K562 (cell line): ENCODE measurements around the gene KRT71. TPM values are rescaled to one million over a fixed set of nuclear protein-coding genes. Genes with fewer than 3 reads are reported as not detected.

Source experiments
- ATAC-seq: fragments of 200-7000 bp; cut with Tn5 transposase; 3 replicates; pipeline ENCODE4 v1.9.1; 2020; ENCODE audit warnings: moderate library complexity
- BruUV-seq: library from RNA; stranded (reverse); fragments of 400-500 nt; replicated peaks from 2 replicates; lab custom pipeline; 2021; lab: Mats Ljungman, UMichigan
- CTCF ChIA-PET: fragments of 300-600 bp; formaldehyde crosslinking; extraction: SDS; loops from one replicate; lab custom pipeline; 2021; ENCODE audit warnings: low intra/inter-chr PET ratio; lab: Yijun Ruan, JAX
- POLR2A ChIA-PET: fragments of 300-600, 350-650 bp; sonication (Branson Sonifier 250); formaldehyde crosslinking; extraction: SDS; loops from one replicate; lab custom pipeline; 2021; ENCODE audit warnings: antibody characterized with exemption, inconsistent platforms; lab: Yijun Ruan, JAX
- DNase-seq, 4 experiments: peaks; one replicate each; pipeline versions ENCODE4 v3.0.0 to v3.0.0-alpha.2; 2011 to 2018; ENCODE audit warnings: low spot score in 3 of 4, mixed read lengths in 3 of 4; ENCODE audit errors: extremely low read depth in 1 of 4
- FAIRE-seq: peaks from 2 replicates; lab custom pipeline; 2011; peaks lifted over from hg19 to GRCh38; lab: Jason Lieb, UNC
- H2AFZ ChIP-seq: 2 replicates; pipeline ENCODE4 v1.6.0; 2011; ENCODE audit warnings: low read depth, low read length, control low read depth, inconsistent platforms
- H3K27ac ChIP-seq: fragments of 200-600 bp; 3 replicates; pipeline ENCODE4 v1.8.0; 2011; ENCODE audit warnings: low read depth, mild to moderate bottlenecking, control low read depth, inconsistent platforms, low read length, moderate library complexity, mixed read lengths; ENCODE audit errors: extremely low read depth
- H3K27me3 ChIP-seq, 2 experiments: fragments of 300-600 bp in 1 of 2; 2 replicates in 1 of 2; 3 replicates in 1 of 2; pipeline versions ENCODE4 v1.6.0 to v1.8.0; 2011; ENCODE audit warnings: inconsistent platforms in 2 of 2, low read length in 2 of 2, mild to moderate bottlenecking in 1 of 2, mixed read lengths in 1 of 2, moderate library complexity in 1 of 2; ENCODE audit not compliant: control insufficient read depth in 2 of 2, insufficient read depth in 2 of 2
- H3K36me3 ChIP-seq: fragments of 300-600 bp; 3 replicates; pipeline ENCODE4 v1.8.0; 2011; ENCODE audit warnings: mild to moderate bottlenecking, low read length, inconsistent platforms; ENCODE audit not compliant: control insufficient read depth, insufficient read depth
- H3K4me1 ChIP-seq, 2 experiments: fragments of 200-600 bp in 1 of 2; replicated peaks in 1 of 2; 2 replicates in 1 of 2; 3 replicates in 1 of 2; pipeline versions ENCODE4 v1.5.1 to v1.8.0; 2011; ENCODE audit warnings: inconsistent platforms in 2 of 2, low read length in 2 of 2, mild to moderate bottlenecking in 1 of 2, mixed read lengths in 1 of 2, moderate library complexity in 1 of 2; ENCODE audit not compliant: control insufficient read depth in 2 of 2, insufficient read depth in 2 of 2
- H3K4me2 ChIP-seq: 2 replicates; pipeline ENCODE4 v1.6.1; 2011; ENCODE audit warnings: low read length, control low read depth, inconsistent platforms, mixed read lengths; ENCODE audit not compliant: insufficient read depth
- H3K4me3 ChIP-seq: fragments of 200-600 bp; sonication (generic), shearing (Covaris generic); 2 replicates; pipeline ENCODE4 v1.5.1; 2016; ENCODE audit warnings: control low read depth, inconsistent platforms
- H3K79me2 ChIP-seq: fragments of 200-600 bp; 3 replicates; pipeline ENCODE4 v1.8.0; 2011; ENCODE audit warnings: low read length, inconsistent platforms; ENCODE audit not compliant: control insufficient read depth, insufficient read depth
- H3K9ac ChIP-seq, 2 experiments: 2 replicates each; pipeline versions ENCODE4 v1.6.0 to v1.6.1; 2011; ENCODE audit warnings: low read depth in 2 of 2, low read length in 2 of 2, control low read depth in 1 of 2, inconsistent platforms in 1 of 2, mild to moderate bottlenecking in 1 of 2, mixed read lengths in 1 of 2; ENCODE audit not compliant: insufficient read depth in 1 of 2
- H3K9me1 ChIP-seq: one replicate; pipeline ENCODE4 v1.6.0; 2011; ENCODE audit warnings: inconsistent platforms, mild to moderate bottlenecking, low read length, moderate library complexity; ENCODE audit not compliant: control insufficient read depth, insufficient read depth
- H3K9me3 ChIP-seq: replicated peaks from 2 replicates; pipeline ENCODE4 v1.5.1; 2011; ENCODE audit warnings: low read depth, low read length, inconsistent platforms; ENCODE audit not compliant: control insufficient read depth, insufficient read depth
- H4K20me1 ChIP-seq: replicated peaks from 2 replicates; pipeline ENCODE4 v1.6.1; 2011; ENCODE audit warnings: low read length, inconsistent platforms, mixed read lengths; ENCODE audit not compliant: control insufficient read depth, insufficient read depth
- ASH1L ChIP-seq: fragments of 450-650 bp; IDR thresholded peaks from 2 replicates; pipeline ENCODE4 v1.6.1; 2018; ENCODE audit warnings: borderline replicate concordance, mild to moderate bottlenecking, low read depth; ENCODE audit not compliant: partially characterized antibody
- BDP1 ChIP-seq: IDR thresholded peaks from 3 replicates; pipeline ENCODE4 v1.6.1; 2011; ENCODE audit not compliant: insufficient read length, insufficient read depth
- CBX3 ChIP-seq, 2 experiments: IDR thresholded peaks; 1 replicate in 1 of 2; 2 replicates in 1 of 2; pipeline ENCODE4 v1.6.1; 2012; ENCODE audit warnings: inconsistent platforms in 2 of 2, low read length in 2 of 2, borderline replicate concordance in 1 of 2, control low read depth in 1 of 2
- E2F4 ChIP-seq: sonication (generic); formaldehyde crosslinking; IDR thresholded peaks from 2 replicates; pipeline ENCODE4 v1.8.0; 2022; ENCODE audit warnings: mild to moderate bottlenecking, low read depth, missing genetic modification reagents
- GABPA ChIP-seq: fragments of 200-800 bp; sonication (Bioruptor generic); conservative IDR thresholded peaks from 2 replicates; pipeline ENCODE4 v1.6.1; 2016; ENCODE audit warnings: low read depth, missing genetic modification characterization, missing compliant biosample characterization
- GABPB1 ChIP-seq: sonication (generic); formaldehyde crosslinking; IDR thresholded peaks from 2 replicates; pipeline ENCODE4 v1.8.0; 2022; ENCODE audit warnings: mild to moderate bottlenecking, missing genetic modification reagents
- GTF2E2 ChIP-seq: fragments of 200-800 bp; sonication (Bioruptor generic); IDR thresholded peaks from 2 replicates; pipeline ENCODE4 v1.6.1; 2016; ENCODE audit warnings: missing genetic modification characterization, missing compliant biosample characterization
- NBN ChIP-seq: fragments of 450-650 bp; IDR thresholded peaks from 2 replicates; pipeline ENCODE4 v1.6.1; 2016; ENCODE audit warnings: low read depth, mild to moderate bottlenecking
- NEUROD1 ChIP-seq: fragments of 150-350 bp; IDR thresholded peaks from 2 replicates; pipeline ENCODE4 v1.6.1; 2014; ENCODE audit warnings: borderline replicate concordance, low read length, low read depth; ENCODE audit not compliant: partially characterized antibody
- POU5F1 ChIP-seq: fragments of 150-350 bp; IDR thresholded peaks from 2 replicates; pipeline ENCODE4 v1.6.1; 2014; ENCODE audit warnings: borderline replicate concordance, low read length, low read depth, mild to moderate bottlenecking; ENCODE audit not compliant: partially characterized antibody
- SMAD1 ChIP-seq: fragments of 150-350 bp; IDR thresholded peaks from 2 replicates; pipeline ENCODE4 v1.6.1; 2014; ENCODE audit warnings: low read length, low read depth; ENCODE audit not compliant: partially characterized antibody
- ZBTB1 ChIP-seq: sonication (generic); formaldehyde crosslinking; IDR thresholded peaks from 2 replicates; pipeline ENCODE4 v1.8.1; 2023; ENCODE audit warnings: missing genetic modification reagents, low read depth, mild to moderate bottlenecking, borderline replicate concordance
- ZHX1 ChIP-seq: fragments of 150-350 bp; conservative IDR thresholded peaks from 2 replicates; pipeline ENCODE4 v1.6.1; 2014; ENCODE audit warnings: low read length
- ZNF232 ChIP-seq: sonication (generic); formaldehyde crosslinking; IDR thresholded peaks from 2 replicates; pipeline ENCODE4 v1.8.0; 2022; ENCODE audit warnings: mild to moderate bottlenecking, missing genetic modification reagents
- WGBS: fragments of 100-300 bp; shearing (Covaris generic); methylation state at CpG from one replicate; pipeline ENCODE4 v1.1.6; 2016; ENCODE audit warnings: low coverage, mixed read lengths; ENCODE audit not compliant: insufficient coverage; ENCODE audit errors: missing lambda C conversion rate; 5-methylcytosine and 5-hydroxymethylcytosine counted together
- in situ Hi-C: fragments of 300-500 bp; cut with MboI; formaldehyde crosslinking; loops from 4 replicates; pipeline ENCODE4 v1.15.0; 2018; ENCODE audit warnings: inconsistent platforms, mixed read lengths
- intact Hi-C: fragments of 100-400 bp; cut with micrococcal nuclease; formaldehyde crosslinking; loops from 2 replicates; pipeline ENCODE4 v1.14.2; 2022
- polyA plus RNA-seq, 8 experiments: library from polyadenylated mRNA; depleted of rRNA in 4 of 8; stranded (reverse) in 5 of 8; unstranded in 3 of 8; fragments of >200 nt; fragmentation: Nextera tagmentation in 2 of 8; fragmentation: Illumina TruSeq in 1 of 8; extraction: Ambion mirVana in 2 of 8; extraction: Trizol in 1 of 8; gene quantifications; 2 replicates each; pipeline versions ENCODE4 v1.2.1 to v1.2.3, GENCODE V29; 2011 to 2014; ENCODE audit warnings: inconsistent platforms in 1 of 8, missing spikeins in 1 of 8
- total RNA-seq, 7 experiments: library from RNA; depleted of rRNA in 6 of 7; stranded (reverse); fragments of >200 nt in 6 of 7; fragmentation: Illumina TruSeq in 2 of 7; extraction: Trizol in 2 of 7; gene quantifications; 2 replicates each; pipeline versions ENCODE4 v1.2.1 to v1.2.3, GENCODE V29; 2011 to 2021; ENCODE audit warnings: low replicate concordance in 1 of 7

The KRT71 gene
- total and polyA plus RNA-seq, 9 of the 15 experiments (the other 6 are each of a cell fraction or from before 2014, with no cell fraction given) = not detected

DNA sequence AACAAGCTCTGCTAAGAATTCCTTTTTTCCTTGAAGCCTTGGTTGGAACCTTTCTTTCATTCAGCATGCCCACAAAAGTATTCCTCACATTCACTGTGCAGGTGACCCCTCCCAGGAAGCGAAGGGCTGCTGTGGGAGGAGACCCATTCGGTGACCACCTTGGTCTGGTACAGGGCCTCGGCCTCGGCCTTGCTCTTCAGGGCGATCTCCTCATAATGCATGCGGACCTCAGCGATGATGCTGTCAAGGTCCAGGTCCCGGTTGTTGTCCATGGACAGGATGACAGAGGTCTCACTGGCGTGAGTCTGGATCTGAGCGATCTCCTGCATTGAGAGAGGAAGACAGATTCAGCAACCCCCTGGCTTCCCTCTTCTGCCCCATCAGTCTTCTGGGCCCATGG, 17.6 kb upstream of the KRT71 start:
- no peak for ATAC-seq
- Histone ChIP-seq H3K27ac (no peak overlapping the region), H3K27me3 (peaks cover 32 to 81% of the 10 kb centered on the region in 2 experiments), H3K4me2 (no peak overlapping the region), H3K79me2 (no peaks in the 10 kb centered on the region), H3K4me3 (no peak overlapping the region), H2AFZ (no peak overlapping the region), H3K4me1 (peaks cover 0 to 8% of the 10 kb centered on the region in 2 experiments; a peak in 2 of 5 replicates), H3K9me3 (no peaks in the 10 kb centered on the region), H3K9ac (no peak overlapping the region), H4K20me1 (peaks cover 26% of the 10 kb centered on the region; the same call in 1 of the 2 replicates), H3K9me1 (peaks cover 3% of the 10 kb centered on the region), H3K36me3 (no peaks in the 10 kb centered on the region)
- no peak for FAIRE-seq
- TF ChIP-seq GABPA = no peak
- TF ChIP-seq ZHX1 = no peak
- no peak for TF ChIP-seq ZNF232 (CRISPR knock-in tag)
- no peak for TF ChIP-seq POU5F1
- no peak for TF ChIP-seq GTF2E2 (tag)
- no peak for TF ChIP-seq SMAD1
- no peak for TF ChIP-seq BDP1
- no peak for TF ChIP-seq CBX3 (IDR thresholded peaks at IDR 0.05; ENCODE audit: borderline replicate concordance in 1 of 2, low read length in 2 of 2)
- TF ChIP-seq ZBTB1 (CRISPR knock-in tag) = no peak
- TF ChIP-seq NEUROD1 = no peak
- no peak for TF ChIP-seq ASH1L
- no peak for TF ChIP-seq NBN
- no peak for TF ChIP-seq E2F4 (CRISPR knock-in tag)
- no peak for TF ChIP-seq GABPB1
- WGBS = 1% methylated on average over 10 of the region's 10 CpGs
- ChIA-PET POLR2A (interaction anchor here (0.6 to 0.7 kb wide), 2 partner anchors 10 to 244 kb away, joined by 3 read pairs; no protein-coding TSS in a partner anchor), CTCF (no interaction called here)
- intact Hi-C loops = no loop called here
- no peak for DNase-seq
- in situ Hi-C loops = no loop called here
- BruUV-seq = no TSS peak
